Stimulated activated CD8-positive, alpha-beta memory T cell treated with anti-CD3 and anti-CD28 coated beads, Interleukin-2, amount 100 ng/mL, for 48 hours (primary cell): Measurements from ENCODE around the gene ANO6.
"Not testable (repeated sequence)": the region's sequence is repeated elsewhere in the genome, so short reads cannot be mapped to it uniquely, and the experiment has no call there.

Source experiments
- DNase-seq, 2 donors: peaks; one replicate each; pipeline ENCODE4 v3.0.0-alpha.2; 2020; ENCODE audit warnings: low read depth in 2 of 2

The ANO6 gene

DNA sequence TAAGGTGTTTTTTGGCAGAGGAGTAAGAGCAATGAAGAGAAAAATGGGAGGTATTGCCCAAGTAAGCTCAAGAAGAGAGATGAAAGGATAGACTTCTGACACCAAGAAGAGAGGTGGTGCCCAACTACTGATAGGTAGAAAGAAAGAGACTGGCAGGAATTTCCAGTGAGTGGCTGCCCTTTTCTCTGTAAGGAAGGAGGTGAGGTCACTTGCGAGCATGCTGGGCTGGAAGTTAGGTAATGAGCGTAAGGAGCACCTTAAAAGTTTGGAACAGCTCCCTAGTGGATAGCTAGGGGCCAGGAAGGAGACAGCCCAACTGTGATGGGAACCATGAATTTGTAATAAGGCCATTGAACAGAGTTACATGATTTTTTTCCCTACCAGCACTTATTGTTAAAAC is 127.0 kb downstream of the ANO6 start:
- DNase-seq: no peak

GRCh38 chr12:45343269-45344051 is 127.6 kb downstream of the ANO6 start:
- DNase-seq: no peak

DNA sequence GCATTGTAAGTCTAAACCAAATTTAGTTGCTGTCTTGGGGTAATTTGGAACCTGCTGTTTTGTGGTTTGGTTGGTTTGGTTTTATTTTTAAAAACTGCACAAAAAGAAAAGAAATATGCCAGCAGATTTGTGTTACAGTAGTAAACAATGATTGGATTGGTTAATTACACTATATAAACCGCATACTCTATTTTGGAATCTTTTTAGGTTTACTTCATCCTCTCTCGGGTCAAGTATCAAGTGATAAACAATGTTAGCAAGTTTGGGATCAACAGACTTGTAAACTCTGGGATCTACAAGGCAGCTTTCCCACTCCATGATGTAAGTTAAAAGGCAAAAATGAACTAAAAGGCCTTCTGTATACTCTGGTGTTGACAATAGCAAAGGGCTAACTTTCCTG is 132.4 kb downstream of the ANO6 start:
- DNase-seq: no peak

DNA sequence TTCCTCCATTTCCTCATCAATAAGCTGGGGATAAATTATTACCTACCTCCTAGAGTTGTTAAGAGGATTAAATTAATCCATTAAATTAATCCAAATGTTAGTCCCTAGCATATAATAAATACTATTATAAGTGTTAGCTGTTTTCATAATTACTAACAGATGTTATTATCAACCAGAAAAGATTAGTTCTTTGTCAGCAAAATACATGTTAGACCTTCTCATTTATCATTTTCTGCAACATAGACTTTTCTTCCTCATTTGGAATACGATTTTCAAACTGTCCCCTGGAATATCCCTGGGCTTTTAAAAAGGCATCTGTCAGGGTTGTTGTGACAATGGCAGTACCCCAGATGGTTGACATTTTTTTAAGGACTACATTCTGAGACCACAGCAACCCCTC is 133.1 kb downstream of the ANO6 start:
- no peak for DNase-seq

DNA sequence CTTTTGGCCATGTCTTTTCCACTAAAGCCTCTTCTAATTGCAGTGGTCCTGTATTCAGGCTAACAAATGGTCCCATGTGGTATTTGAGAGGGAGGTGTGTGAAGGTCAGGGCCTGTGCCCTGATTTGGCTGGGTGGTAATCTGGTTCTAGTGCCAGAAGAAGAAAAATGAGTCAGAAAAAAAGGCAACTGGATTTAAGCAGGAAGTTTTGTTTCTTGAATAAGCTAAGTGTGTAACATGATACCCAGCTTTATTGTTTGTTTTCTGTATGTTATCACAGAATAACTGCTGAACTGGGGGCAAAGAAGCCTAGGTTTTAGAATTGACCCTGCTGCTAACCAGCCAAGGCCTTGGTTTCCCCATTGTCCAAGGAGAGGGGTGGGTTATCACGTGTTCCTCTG is 134.0 kb downstream of the ANO6 start:
- DNase-seq: no peak

GRCh38 chr12:45350861-45351260 is 135.0 kb downstream of the ANO6 start:
- no peak for DNase-seq

GRCh38 chr12:45351921-45352670 is 136.2 kb downstream of the ANO6 start:
- DNase-seq: no peak

- no peak for DNase-seq
These were observed 138.0 kb downstream of the ANO6 start for GRCh38 chr12:45353944-45354343.

- no peak for DNase-seq
These were observed 138.5 kb downstream of the ANO6 start for GRCh38 chr12:45354399-45354798.

DNA sequence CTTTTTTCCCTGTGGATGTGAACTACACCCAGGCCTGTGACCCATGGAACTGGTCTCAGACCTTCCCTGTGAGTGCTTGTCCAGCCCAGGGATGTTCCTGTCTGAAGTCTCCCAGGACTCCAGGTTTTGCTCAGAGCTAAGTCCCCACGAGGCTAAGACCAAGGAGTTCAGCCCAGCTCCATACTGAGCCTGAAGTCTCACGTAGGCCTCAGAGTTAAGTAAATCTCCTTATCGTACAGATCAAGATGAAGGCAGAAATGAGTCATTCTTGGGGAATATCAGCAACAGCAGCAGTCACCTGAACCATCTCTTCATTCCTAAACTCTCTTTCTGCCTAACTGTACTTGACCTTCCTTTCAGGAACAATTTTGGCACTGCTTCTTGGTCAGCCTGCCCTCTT is 139.8 kb downstream of the ANO6 start:
- DNase-seq: no peak

DNA sequence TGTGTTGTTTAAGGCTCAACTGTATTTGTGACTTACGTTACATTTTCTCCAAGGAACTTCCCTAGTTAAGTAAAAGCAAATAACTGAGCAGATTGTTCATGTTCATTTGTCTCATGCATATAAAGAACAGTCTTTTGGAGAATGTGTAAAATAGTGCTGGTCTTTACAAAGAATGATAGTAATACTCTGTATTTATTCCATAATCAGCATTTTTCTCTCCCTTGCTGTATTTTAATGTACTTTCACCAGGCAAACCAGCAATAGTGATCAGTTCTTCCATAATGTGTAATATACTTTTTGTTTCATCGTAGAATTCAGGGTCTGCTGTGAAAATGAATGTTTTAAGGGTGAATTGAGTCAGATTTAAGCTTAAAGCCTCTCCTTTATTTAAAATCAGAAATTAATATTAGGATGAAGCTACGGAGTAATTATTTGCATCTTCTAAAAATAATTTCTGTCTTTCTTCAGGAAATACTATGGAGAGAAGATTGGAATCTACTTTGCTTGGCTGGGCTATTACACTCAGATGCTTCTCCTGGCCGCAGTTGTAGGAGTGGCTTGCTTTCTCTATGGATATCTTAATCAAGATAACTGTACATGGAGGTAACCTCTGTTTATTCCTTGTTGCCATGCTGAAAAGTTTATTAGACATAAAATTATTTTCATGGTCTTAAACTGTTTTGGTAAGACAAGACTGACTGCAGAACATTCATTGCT is 141.1 kb downstream of the ANO6 start:
- DNase-seq: no peak

DNA sequence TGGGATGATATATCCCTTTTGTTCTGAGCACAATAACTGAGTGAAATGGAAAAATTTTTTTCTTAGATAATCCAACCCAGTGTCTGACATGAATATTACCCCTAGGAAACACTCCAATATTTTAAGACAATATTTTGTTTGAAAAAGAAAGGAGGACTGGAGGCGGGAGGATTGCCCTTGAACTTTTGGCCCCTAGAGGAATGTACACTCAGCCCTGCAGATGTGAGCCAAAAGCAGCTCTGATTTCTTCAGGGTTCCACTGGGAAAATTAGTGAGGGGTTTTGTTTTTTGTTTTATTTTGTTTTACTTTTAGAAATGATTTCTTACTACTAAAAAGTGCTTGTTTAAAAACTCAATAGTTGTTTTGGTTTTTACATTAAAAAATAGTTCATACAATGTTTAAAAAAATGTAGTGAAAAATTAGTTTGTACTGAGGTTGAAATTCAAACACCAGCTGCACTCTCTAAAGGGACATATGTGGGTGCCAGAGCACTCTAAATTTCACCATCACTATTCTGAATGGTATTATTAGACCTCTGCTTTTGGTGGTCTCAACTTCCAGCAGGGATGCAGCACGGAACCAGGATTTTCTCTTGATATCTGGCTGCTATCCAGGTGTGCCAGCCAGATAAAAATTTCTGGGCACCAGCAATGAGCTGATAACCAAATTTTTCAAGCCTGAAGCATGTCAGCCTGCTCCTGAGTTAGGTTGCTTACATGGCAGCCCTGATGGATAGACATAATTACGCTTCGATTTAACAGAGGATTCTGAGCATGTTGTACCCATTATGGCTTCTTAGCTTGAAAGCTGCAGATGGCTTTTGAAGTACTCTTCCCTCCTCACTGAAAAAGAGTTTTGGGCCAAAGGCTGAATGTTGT is 141.9 kb downstream of the ANO6 start:
- DNase-seq: no peak

GRCh38 chr12:45362291-45362690 is 146.4 kb downstream of the ANO6 start:
- DNase-seq: no peak

- no peak for DNase-seq
These were observed 148.0 kb downstream of the ANO6 start for GRCh38 chr12:45363903-45364302.

GRCh38 chr12:45368841-45369489 is 153.1 kb downstream of the ANO6 start:
- DNase-seq: no peak

DNA sequence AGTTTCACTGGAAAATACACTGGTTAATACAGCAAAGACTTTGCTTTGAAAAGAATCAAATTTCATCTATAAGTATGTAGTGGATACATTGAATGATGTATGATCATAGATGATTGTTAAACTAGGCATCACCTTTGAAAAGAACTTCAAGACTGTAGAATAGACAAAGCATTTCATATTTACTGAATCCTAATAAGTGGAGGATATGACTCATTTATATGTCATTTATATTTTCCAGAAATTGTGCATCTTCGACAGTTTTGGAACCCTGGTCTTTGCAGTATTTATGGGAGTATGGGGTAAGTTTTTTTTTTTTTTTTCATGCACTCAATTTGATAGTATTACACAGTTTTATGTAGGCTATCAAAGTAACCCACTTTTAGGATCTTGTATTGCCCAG is 161.9 kb downstream of the ANO6 start:
- DNase-seq: no peak

DNA sequence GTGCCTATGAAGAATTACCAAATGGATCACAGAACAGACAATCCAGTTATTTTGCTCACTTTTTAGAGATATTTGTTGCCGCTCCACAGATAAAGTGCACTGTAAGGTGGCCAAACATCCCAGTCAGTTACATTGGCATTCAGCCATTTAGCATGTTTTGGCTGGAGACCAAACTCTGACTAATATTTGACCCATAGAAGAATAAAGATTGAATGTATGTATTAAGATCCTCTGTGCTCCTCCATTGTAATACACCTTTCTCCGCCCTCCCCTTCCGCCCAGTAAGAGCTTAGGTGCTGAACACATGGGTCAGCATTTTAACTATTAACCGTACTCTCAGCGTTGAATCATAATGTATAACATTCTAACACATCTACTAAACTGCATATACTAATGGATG is 163.4 kb downstream of the ANO6 start:
- no peak for DNase-seq

DNA sequence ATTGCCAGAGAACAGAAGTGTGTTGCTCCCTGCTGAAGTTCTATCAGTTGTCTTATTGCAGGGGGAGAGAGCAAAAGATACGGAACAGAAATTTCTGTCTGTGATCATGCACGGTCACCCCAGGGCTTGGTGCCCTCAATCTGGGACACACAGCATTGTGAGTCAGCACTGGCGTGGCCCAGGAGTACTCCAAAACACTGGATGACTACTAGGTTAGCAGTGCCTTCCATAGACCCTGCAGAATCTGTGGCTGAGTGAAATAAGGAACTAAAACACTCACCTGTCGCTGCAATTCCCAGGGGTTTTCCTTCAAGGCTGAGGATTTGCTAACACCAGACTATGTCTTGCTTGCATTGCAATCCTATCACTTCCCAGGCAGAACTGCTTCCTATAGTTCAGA is 165.5 kb downstream of the ANO6 start:
- DNase-seq: no peak

GRCh38 chr12:45388545-45388944 is 172.7 kb downstream of the ANO6 start:
- no peak for DNase-seq

DNA sequence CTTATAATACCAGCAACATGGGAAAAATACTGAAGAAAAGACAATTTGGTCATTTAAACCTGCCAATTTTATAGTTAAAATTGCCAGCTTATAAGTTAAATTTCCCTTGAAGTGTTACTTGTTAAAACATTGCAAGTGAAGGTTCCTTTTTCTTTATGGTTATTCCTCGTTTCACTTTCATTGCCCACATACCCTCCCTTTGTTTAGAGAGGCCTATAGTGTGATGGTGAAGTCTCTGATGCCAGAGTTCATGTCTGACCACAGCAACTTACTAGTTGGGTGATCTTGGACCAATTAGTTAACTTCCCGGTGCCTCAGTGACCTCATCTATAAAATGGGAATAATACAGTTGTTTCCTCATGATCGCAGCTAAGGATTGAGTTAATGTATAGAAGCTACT is 173.5 kb downstream of the ANO6 start:
- DNase-seq: no peak

- not testable (repeated sequence) for DNase-seq
These were observed 181.6 kb downstream of the ANO6 start for GRCh38 chr12:45397499-45397898.
